Loucy (cell line): ENCODE measurements around the gene COL1A1.

Source experiments
- EZH2phosphoT487 ChIP-seq: fragments of 200-600 bp; IDR thresholded peaks from 2 replicates; pipeline ENCODE4 v1.6.1; 2018; ENCODE audit warnings: antibody characterized with exemption, mild to moderate bottlenecking, moderate library complexity, borderline replicate concordance
- TF ChIP-seq, protein P1 (sequence below): fragments of 200-600 bp; sonication (generic); conservative IDR thresholded peaks from 2 replicates; pipeline ENCODE4 v1.5.1; 2014; ENCODE audit warnings: mild to moderate bottlenecking, antibody characterized with exemption, low read length

DNA sequence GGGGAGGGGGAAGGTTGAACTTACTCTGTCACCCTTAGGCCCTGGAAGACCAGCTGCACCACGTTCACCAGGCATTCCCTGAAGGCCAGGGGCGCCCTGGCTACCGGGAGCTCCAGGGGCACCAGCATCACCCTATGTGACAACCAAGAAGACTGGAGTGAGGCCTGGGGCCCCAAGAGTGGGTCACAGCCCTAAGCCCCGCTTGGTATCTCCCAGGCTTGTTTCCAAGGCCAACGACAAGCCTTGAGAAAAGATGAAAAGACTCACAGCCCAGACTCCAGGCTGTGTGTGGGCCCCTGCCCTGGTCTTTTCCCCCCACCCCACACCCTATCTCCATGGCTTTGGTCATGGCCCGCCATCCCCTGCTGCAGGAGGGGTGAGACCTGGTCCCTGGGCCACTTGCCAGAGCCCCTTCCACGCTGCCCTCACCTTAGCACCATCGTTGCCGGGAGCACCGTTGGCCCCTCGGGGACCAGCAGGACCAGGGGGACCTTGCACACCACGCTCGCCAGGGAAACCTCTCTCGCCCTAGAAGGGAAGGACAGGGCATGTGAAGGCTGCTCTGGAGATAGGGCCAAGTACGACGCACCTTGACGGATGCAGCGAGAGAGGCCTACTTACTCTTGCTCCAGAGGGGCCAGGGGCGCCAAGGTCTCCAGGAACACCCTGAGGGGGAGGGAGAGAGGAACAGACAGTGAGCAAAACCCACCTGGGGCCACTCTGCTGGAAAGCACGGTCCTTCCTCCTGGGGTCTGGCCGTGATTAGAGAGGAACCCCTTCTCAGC lies 9.9 kb downstream of the COL1A1 start:
- TF ChIP-seq, protein P1, sequence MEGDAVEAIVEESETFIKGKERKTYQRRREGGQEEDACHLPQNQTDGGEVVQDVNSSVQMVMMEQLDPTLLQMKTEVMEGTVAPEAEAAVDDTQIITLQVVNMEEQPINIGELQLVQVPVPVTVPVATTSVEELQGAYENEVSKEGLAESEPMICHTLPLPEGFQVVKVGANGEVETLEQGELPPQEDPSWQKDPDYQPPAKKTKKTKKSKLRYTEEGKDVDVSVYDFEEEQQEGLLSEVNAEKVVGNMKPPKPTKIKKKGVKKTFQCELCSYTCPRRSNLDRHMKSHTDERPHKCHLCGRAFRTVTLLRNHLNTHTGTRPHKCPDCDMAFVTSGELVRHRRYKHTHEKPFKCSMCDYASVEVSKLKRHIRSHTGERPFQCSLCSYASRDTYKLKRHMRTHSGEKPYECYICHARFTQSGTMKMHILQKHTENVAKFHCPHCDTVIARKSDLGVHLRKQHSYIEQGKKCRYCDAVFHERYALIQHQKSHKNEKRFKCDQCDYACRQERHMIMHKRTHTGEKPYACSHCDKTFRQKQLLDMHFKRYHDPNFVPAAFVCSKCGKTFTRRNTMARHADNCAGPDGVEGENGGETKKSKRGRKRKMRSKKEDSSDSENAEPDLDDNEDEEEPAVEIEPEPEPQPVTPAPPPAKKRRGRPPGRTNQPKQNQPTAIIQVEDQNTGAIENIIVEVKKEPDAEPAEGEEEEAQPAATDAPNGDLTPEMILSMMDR, result no peak
- no peak for TF ChIP-seq EZH2phosphoT487
